Smooth muscle cell (in vitro differentiated cells): ENCODE data around the gene SYDE2. TPM values are rescaled to one million over a fixed set of nuclear protein-coding genes. Genes with fewer than 3 reads are reported as not detected.

Source experiments
- DNase-seq: peaks from one replicate; lab custom pipeline; 2025; ENCODE audit not compliant: unreplicated experiment; lab: John Stamatoyannopoulos, UW
- H2AFZ ChIP-seq: fragments of 200-600 bp; sonication (generic); 2 replicates; pipeline ENCODE4 v1.6.0; 2016; ENCODE audit warnings: antibody characterized with exemption, low read depth, mild to moderate bottlenecking
- H3F3A ChIP-seq: fragments of 200-600 bp; sonication (generic); 2 replicates; pipeline ENCODE4 v1.6.0; 2017; ENCODE audit warnings: antibody characterized with exemption, low read depth
- H3K27ac ChIP-seq: fragments of 200-600 bp; sonication (generic); 2 replicates; pipeline ENCODE4 v1.5.1; 2016; ENCODE audit warnings: low read depth, mild to moderate bottlenecking
- H3K27me3 ChIP-seq: fragments of 200-600 bp; sonication (generic); 2 replicates; pipeline ENCODE4 v1.6.1; 2016; ENCODE audit warnings: low read depth, mild to moderate bottlenecking
- H3K36me3 ChIP-seq: fragments of 200-600 bp; sonication (generic); 2 replicates; pipeline ENCODE4 v1.5.1; 2016; ENCODE audit warnings: low read depth
- H3K4me1 ChIP-seq: fragments of 200-600 bp; sonication (generic); 2 replicates; pipeline ENCODE4 v1.5.1; 2016; ENCODE audit warnings: low read depth
- H3K4me2 ChIP-seq: fragments of 200-600 bp; sonication (generic); 2 replicates; pipeline ENCODE4 v1.6.0; 2016; ENCODE audit warnings: mild to moderate bottlenecking
- H3K4me3 ChIP-seq: fragments of 200-600 bp; sonication (generic); 2 replicates; pipeline ENCODE4 v1.5.1; 2016; ENCODE audit warnings: mild to moderate bottlenecking
- H3K79me2 ChIP-seq: fragments of 200-600 bp; sonication (generic); 2 replicates; pipeline ENCODE4 v1.6.0; 2016; ENCODE audit warnings: low read depth, mild to moderate bottlenecking
- H3K9ac ChIP-seq: fragments of 200-600 bp; sonication (generic); 2 replicates; pipeline ENCODE4 v1.6.0; 2016; ENCODE audit warnings: low read depth
- H3K9me3 ChIP-seq: fragments of 200-600 bp; sonication (generic); replicated peaks from 2 replicates; pipeline ENCODE4 v1.5.1; 2016; ENCODE audit warnings: low read depth
- H4K20me1 ChIP-seq: fragments of 200-600 bp; sonication (generic); 2 replicates; pipeline ENCODE4 v1.6.0; 2016; ENCODE audit warnings: low read depth
- WGBS: methylation state at CpG from one replicate; pipeline ENCODE4 v1.1.7; 2016; ENCODE audit warnings: low lambda C conversion rate; 5-methylcytosine and 5-hydroxymethylcytosine counted together
- polyA plus RNA-seq: library from polyadenylated mRNA; unstranded; fragments of >200 nt; fragmentation: Nextera tagmentation; extraction: Ambion mirVana; gene quantifications from 2 replicates; pipeline ENCODE4 v1.2.1, GENCODE V29; 2016
- total RNA-seq: library from RNA; depleted of rRNA; stranded (reverse); fragments of >200 nt; gene quantifications from 2 replicates; pipeline ENCODE4 v1.2.3, GENCODE V29; 2014
- TF ChIP-seq, protein P1 (sequence below): fragments of 200-600 bp; sonication (generic); IDR thresholded peaks from 2 replicates; pipeline ENCODE4 v1.5.1; 2017; ENCODE audit warnings: borderline replicate concordance, mild to moderate bottlenecking, antibody characterized with exemption; ENCODE audit not compliant: insufficient read depth, poor library complexity, severe bottlenecking

SYDE2 gene
- total and polyA plus RNA-seq, 2 experiments from 2014 or later, result 4.9 to 9.1 TPM

GRCh38 chr1:85174503-85174902, 26.3 kb downstream of the SYDE2 start:
- WGBS, result 89% methylated on average over 1 of the region's 1 CpG
- Histone ChIP-seq H2AFZ (no peak overlapping the region), H3K4me3 (no peak overlapping the region), H3K36me3 (peaks cover 7% of the 10 kb centered on the region), H3K9me3 (no peaks in the 10 kb centered on the region), H3K4me2 (no peak overlapping the region), H3K27me3 (no peaks in the 10 kb centered on the region), H3K9ac (no peak overlapping the region), H4K20me1 (no peaks in the 10 kb centered on the region), H3K79me2 (peaks cover 12% of the 10 kb centered on the region), H3F3A (no peaks in the 10 kb centered on the region), H3K27ac (peak overlapping the region; percentile 12), H3K4me1 (no peaks in the 10 kb centered on the region)
- DNase-seq, result no peak
- TF ChIP-seq, protein P1, sequence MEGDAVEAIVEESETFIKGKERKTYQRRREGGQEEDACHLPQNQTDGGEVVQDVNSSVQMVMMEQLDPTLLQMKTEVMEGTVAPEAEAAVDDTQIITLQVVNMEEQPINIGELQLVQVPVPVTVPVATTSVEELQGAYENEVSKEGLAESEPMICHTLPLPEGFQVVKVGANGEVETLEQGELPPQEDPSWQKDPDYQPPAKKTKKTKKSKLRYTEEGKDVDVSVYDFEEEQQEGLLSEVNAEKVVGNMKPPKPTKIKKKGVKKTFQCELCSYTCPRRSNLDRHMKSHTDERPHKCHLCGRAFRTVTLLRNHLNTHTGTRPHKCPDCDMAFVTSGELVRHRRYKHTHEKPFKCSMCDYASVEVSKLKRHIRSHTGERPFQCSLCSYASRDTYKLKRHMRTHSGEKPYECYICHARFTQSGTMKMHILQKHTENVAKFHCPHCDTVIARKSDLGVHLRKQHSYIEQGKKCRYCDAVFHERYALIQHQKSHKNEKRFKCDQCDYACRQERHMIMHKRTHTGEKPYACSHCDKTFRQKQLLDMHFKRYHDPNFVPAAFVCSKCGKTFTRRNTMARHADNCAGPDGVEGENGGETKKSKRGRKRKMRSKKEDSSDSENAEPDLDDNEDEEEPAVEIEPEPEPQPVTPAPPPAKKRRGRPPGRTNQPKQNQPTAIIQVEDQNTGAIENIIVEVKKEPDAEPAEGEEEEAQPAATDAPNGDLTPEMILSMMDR, result no peak

GRCh38 chr1:85172684-85173337, 28.0 kb downstream of the SYDE2 start:
- TF ChIP-seq, protein P1, result no peak
- no peaks in the 10 kb centered on the region for H3K4me1 ChIP-seq
- H3K27ac ChIP-seq, result no peak overlapping the region
- H4K20me1 ChIP-seq, result no peaks in the 10 kb centered on the region
- WGBS, result 94% methylated on average over 4 of the region's 4 CpGs
- peaks cover under 1% of the 10 kb centered on the region for H3K79me2 ChIP-seq
- H3K9me3 ChIP-seq, result no peaks in the 10 kb centered on the region
- H3K9ac ChIP-seq, result no peak overlapping the region
- no peaks in the 10 kb centered on the region for H3K27me3 ChIP-seq
- no peak overlapping the region for H3K4me2 ChIP-seq
- no peak overlapping the region for H2AFZ ChIP-seq
- DNase-seq, result no peak
- no peak overlapping the region for H3K4me3 ChIP-seq
- peaks cover 7% of the 10 kb centered on the region for H3K36me3 ChIP-seq
- no peaks in the 10 kb centered on the region for H3F3A ChIP-seq

DNA sequence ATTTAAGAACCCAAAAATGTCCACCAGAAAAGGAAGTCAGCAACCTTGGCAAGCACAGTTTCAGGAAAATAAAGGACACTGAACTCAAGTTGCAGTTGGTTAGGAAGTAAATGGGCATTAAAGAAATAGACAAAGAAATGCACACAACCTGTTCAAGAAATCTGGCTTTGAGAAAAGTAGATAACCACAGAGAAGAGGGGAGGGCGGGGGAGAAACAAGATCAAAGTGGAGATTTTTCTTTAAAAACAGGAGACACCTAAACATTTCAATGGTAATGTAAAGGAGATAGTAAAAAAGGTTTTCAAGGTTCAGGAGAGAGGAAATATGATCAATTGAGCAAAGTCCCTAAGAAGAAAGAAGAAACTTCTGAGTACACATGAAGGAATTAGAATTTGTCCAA, 29.1 kb downstream of the SYDE2 start:
- Histone ChIP-seq H3K27me3 (no peaks in the 10 kb centered on the region), H3F3A (no peaks in the 10 kb centered on the region), H3K79me2 (no peaks in the 10 kb centered on the region), H3K4me1 (no peaks in the 10 kb centered on the region), H3K27ac (no peak overlapping the region), H3K9ac (no peak overlapping the region), H4K20me1 (no peaks in the 10 kb centered on the region), H3K9me3 (no peaks in the 10 kb centered on the region), H3K4me3 (no peak overlapping the region), H3K36me3 (peaks cover 3% of the 10 kb centered on the region), H2AFZ (no peak overlapping the region), H3K4me2 (no peak overlapping the region)
- TF ChIP-seq, protein P1, result no peak
- DNase-seq, result no peak
- 100% methylated on average over 1 of the region's 1 CpG for WGBS

DNA sequence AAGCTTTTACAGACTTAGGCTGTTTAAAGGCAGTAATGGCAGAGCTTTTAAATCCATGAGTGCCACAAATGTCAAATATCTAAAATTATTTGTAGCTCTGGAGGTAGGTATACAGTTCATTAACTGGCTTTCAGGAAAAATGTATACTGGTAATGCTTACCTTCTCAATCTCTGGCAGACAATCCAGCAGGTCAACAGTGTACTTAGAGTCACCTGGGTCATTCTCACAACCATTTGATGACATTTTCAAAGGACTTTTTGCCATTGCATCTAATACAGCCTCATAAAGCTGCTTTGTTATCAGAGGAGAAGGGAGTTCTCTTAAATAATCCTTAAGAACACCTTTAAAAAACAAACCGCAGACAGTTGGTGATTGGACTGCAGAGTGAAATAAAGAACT, 31.9 kb downstream of the SYDE2 start:
- no peaks in the 10 kb centered on the region for H3F3A ChIP-seq
- H3K9me3 ChIP-seq, result no peaks in the 10 kb centered on the region
- DNase-seq, result no peak
- no peak overlapping the region for H2AFZ ChIP-seq
- no peaks in the 10 kb centered on the region for H4K20me1 ChIP-seq
- no peaks in the 10 kb centered on the region for H3K27me3 ChIP-seq
- no peaks in the 10 kb centered on the region for H3K79me2 ChIP-seq
- 97% methylated on average over 1 of the region's 1 CpG for WGBS
- H3K9ac ChIP-seq, result no peak overlapping the region
- TF ChIP-seq, protein P1, result no peak
- H3K4me3 ChIP-seq, result no peak overlapping the region
- no peak overlapping the region for H3K4me2 ChIP-seq
- H3K4me1 ChIP-seq, result no peaks in the 10 kb centered on the region
- no peaks in the 10 kb centered on the region for H3K36me3 ChIP-seq
- no peak overlapping the region for H3K27ac ChIP-seq
